ENCODE data around the gene XPA.

GRCh38 chr9:97672403-97672802 is 24.7 kb downstream of the XPA start:
- TF ChIP-seq POLR2A (IDR thresholded peaks at IDR 0.05), result no peak
- TF ChIP-seq, protein P1, sequence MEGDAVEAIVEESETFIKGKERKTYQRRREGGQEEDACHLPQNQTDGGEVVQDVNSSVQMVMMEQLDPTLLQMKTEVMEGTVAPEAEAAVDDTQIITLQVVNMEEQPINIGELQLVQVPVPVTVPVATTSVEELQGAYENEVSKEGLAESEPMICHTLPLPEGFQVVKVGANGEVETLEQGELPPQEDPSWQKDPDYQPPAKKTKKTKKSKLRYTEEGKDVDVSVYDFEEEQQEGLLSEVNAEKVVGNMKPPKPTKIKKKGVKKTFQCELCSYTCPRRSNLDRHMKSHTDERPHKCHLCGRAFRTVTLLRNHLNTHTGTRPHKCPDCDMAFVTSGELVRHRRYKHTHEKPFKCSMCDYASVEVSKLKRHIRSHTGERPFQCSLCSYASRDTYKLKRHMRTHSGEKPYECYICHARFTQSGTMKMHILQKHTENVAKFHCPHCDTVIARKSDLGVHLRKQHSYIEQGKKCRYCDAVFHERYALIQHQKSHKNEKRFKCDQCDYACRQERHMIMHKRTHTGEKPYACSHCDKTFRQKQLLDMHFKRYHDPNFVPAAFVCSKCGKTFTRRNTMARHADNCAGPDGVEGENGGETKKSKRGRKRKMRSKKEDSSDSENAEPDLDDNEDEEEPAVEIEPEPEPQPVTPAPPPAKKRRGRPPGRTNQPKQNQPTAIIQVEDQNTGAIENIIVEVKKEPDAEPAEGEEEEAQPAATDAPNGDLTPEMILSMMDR (IDR thresholded peaks at IDR 0.05), result no peak
